ENCODE results near the gene ESPN. TPM values are rescaled to one million over a fixed set of nuclear protein-coding genes. Genes with fewer than 3 reads are reported as not detected.

Gene ESPN
- total and polyA plus RNA-seq, 2 experiments from 2014 or later, result 31.1 to 65.7 TPM

DNA sequence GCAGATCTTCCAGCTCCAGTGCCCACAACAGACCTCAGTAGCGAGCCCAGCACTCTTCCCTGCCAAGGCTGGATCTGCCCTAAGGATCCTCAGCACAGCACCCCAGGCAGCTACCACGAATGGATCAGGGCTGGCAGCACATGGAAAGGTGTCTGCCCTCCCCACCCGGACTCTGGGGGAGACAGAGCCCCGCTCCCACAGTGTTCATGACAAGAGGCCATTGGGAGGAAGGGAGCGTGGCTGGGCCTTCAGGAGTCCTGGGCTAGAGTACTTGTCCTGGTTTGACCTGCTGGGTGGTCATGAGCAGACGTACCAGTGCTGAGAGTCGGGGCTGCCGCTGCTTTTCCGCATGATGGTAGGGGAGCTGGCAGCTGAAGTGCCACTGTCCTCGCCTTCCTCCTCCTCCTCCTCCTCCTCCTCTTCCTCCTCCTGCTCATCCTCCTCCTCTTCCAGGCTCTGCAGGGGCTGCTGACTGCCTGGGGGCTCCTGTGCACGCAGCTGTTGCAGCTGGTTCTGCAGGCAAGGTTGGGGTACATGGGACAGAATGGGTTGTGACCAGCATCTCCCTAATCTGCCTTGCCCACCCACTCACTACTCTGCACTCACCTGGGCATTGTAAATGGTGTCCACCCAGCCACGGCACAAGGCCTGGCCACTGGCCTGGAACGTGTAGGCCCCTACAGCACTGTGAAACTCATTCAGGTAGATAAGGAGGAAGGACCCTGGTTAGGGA, 44.3 kb downstream of the ESPN start:
- no peaks in the 10 kb centered on the region for H3K9me2 ChIP-seq (replicated peaks; ENCODE audit: insufficient read depth)
- no peaks in the 10 kb centered on the region for H3K4me1 ChIP-seq (ENCODE audit: insufficient read depth)
- no peak overlapping the region for H3K4me2 ChIP-seq
- H3K27ac ChIP-seq, result no peak overlapping the region
- 96% methylated on average over 12 of the region's 13 CpGs for WGBS (ENCODE audit: low lambda C conversion rate, missing lambda C conversion rate)
- no peaks in the 10 kb centered on the region for H3K36me3 ChIP-seq (replicated peaks; ENCODE audit: insufficient read depth, low read depth)
- no peaks in the 10 kb centered on the region for H3K79me2 ChIP-seq
- TF ChIP-seq EZH2 (IDR thresholded peaks at IDR 0.05; ENCODE audit: borderline replicate concordance) (no peak), CTCF (IDR thresholded peaks at IDR 0.05; ENCODE audit: poor library complexity) (no peak), EZH2phosphoT487 (IDR thresholded peaks at IDR 0.05; ENCODE audit: low read depth, severe bottlenecking, unreplicated experiment) (no peak)
- H2AFZ ChIP-seq, result no peak overlapping the region
- no peak overlapping the region for H3K4me3 ChIP-seq
- no peaks in the 10 kb centered on the region for H3K9me3 ChIP-seq (ENCODE audit: low read depth)
- no peak for DNase-seq (ENCODE audit: low spot score)
- no peaks in the 10 kb centered on the region for H4K20me1 ChIP-seq (ENCODE audit: insufficient read depth, poor library complexity, severe bottlenecking)
- H3K27me3 ChIP-seq, result no peaks in the 10 kb centered on the region

- Histone ChIP-seq H3K4me3 (no peak overlapping the region), H4K20me1 (ENCODE audit: insufficient read depth, poor library complexity, severe bottlenecking) (no peaks in the 10 kb centered on the region), H3K27me3 (no peaks in the 10 kb centered on the region), H3K9me2 (replicated peaks; ENCODE audit: insufficient read depth) (no peaks in the 10 kb centered on the region), H3K4me1 (ENCODE audit: insufficient read depth) (no peaks in the 10 kb centered on the region), H3K27ac (no peak overlapping the region), H3K4me2 (no peak overlapping the region), H2AFZ (no peak overlapping the region), H3K9me3 (ENCODE audit: low read depth) (no peaks in the 10 kb centered on the region), H3K79me2 (no peaks in the 10 kb centered on the region), H3K36me3 (replicated peaks; ENCODE audit: insufficient read depth, low read depth) (no peaks in the 10 kb centered on the region)
- TF ChIP-seq CTCF (IDR thresholded peaks at IDR 0.05; ENCODE audit: poor library complexity), result no peak
- TF ChIP-seq EZH2 (IDR thresholded peaks at IDR 0.05; ENCODE audit: borderline replicate concordance), result no peak
- no peak for TF ChIP-seq EZH2phosphoT487 (IDR thresholded peaks at IDR 0.05; ENCODE audit: low read depth, severe bottlenecking, unreplicated experiment)
- DNase-seq (ENCODE audit: low spot score), result no peak
- WGBS (ENCODE audit: low lambda C conversion rate, missing lambda C conversion rate), result 95% methylated on average over 44 of the region's 67 CpGs
Observed at GRCh38 chr1:6470132-6471085, 45.8 kb downstream of the ESPN start.

DNA sequence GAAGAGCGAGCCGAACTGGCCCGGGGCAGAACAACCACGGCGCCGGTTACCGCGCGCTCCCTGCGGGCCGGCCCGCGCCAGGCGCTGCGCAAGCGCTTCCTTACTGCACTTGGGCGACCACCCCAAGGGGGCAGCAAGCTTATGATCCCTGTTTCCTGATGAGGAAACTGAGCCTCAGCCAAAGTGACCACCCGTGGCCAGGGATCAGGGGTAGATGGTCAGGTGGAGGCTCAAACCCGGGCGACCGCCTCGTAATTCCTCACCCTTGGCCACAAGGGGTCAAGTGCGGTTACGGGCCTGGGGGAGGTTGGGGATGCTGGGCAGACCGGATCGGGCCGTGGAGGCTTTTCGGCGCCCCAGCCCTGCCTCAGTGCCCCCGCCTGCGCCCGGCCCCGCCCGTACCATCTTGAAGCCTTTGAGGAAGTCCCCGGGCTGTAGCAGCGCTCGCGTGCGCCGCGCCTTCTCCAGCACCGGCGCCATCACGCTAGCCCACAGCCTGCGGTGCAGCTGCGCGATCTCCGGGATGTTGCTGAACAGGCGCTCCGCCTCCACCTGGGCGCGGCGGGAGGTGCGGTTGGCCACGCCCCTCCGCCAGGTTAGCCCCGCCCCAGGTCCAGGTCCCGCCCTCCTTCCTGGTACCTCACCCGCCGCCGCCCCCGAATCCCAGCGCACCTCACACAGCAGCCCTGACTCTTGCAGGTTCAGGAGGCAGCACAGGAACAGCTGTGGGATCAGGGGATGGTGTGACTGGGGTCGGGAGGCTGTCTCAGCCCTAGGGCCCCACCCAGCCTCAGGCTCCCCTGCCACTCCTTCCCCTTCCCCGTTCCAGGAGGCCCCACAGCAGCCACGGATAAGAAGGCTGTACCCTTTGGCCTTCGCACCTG, 46.8 kb downstream of the ESPN start:
- no peak for DNase-seq (ENCODE audit: low spot score)
- H3K9me3 ChIP-seq (ENCODE audit: low read depth), result no peaks in the 10 kb centered on the region
- no peak overlapping the region for H2AFZ ChIP-seq
- H3K79me2 ChIP-seq, result no peaks in the 10 kb centered on the region
- H4K20me1 ChIP-seq (ENCODE audit: insufficient read depth, poor library complexity, severe bottlenecking), result no peaks in the 10 kb centered on the region
- H3K36me3 ChIP-seq (replicated peaks; ENCODE audit: insufficient read depth, low read depth), result no peaks in the 10 kb centered on the region
- no peaks in the 10 kb centered on the region for H3K9me2 ChIP-seq (replicated peaks; ENCODE audit: insufficient read depth)
- H3K4me2 ChIP-seq, result no peak overlapping the region
- no peak overlapping the region for H3K4me3 ChIP-seq
- WGBS (ENCODE audit: low lambda C conversion rate, missing lambda C conversion rate), result 94% methylated on average over 24 of the region's 67 CpGs
- TF ChIP-seq EZH2 (IDR thresholded peaks at IDR 0.05; ENCODE audit: borderline replicate concordance), result no peak
- no peak for TF ChIP-seq EZH2phosphoT487 (IDR thresholded peaks at IDR 0.05; ENCODE audit: low read depth, severe bottlenecking, unreplicated experiment)
- TF ChIP-seq CTCF (IDR thresholded peaks at IDR 0.05; ENCODE audit: poor library complexity), result no peak
- H3K4me1 ChIP-seq (ENCODE audit: insufficient read depth), result peaks cover 9% of the 10 kb centered on the region
- H3K27ac ChIP-seq, result peak overlapping the region; percentile 74
- H3K27me3 ChIP-seq, result no peaks in the 10 kb centered on the region
